ACC112 (cell line): ENCODE results near the gene ARHGEF3.
"Not testable (repeated sequence)": the region's sequence is repeated elsewhere in the genome, so short reads cannot be mapped to it uniquely, and the experiment has no call there.

Experiments used
- H2AFZ ChIP-seq: fragments of 200-600 bp; sonication (generic); one replicate; pipeline ENCODE4 v1.6.0; 2017; ENCODE audit warnings: antibody characterized with exemption, low read length; ENCODE audit not compliant: unreplicated experiment
- H3K27ac ChIP-seq: fragments of 200-600 bp; sonication (generic); 2 replicates; pipeline ENCODE4 v1.5.1; 2014; ENCODE audit warnings: low read depth, mild to moderate bottlenecking, antibody characterized with exemption, low read length, moderate library complexity
- H3K27me3 ChIP-seq: fragments of 200-600 bp; sonication (generic); 2 replicates; pipeline ENCODE4 v1.6.1; 2014; ENCODE audit warnings: mild to moderate bottlenecking, antibody characterized with exemption, low read length, moderate library complexity, mixed read lengths; ENCODE audit not compliant: insufficient read depth
- H3K36me3 ChIP-seq: fragments of 200-600 bp; sonication (generic); 2 replicates; pipeline ENCODE4 v1.6.1; 2016; ENCODE audit warnings: mild to moderate bottlenecking, antibody characterized with exemption, low read length, moderate library complexity, mixed read lengths; ENCODE audit not compliant: insufficient read depth
- H3K4me1 ChIP-seq: fragments of 200-600 bp; sonication (generic); one replicate; pipeline ENCODE4 v1.6.1; 2016; ENCODE audit warnings: low read length, mixed read lengths; ENCODE audit not compliant: insufficient read depth, unreplicated experiment, control insufficient read depth
- H3K4me3 ChIP-seq: fragments of 200-600 bp; sonication (generic); 2 replicates; pipeline ENCODE4 v1.5.1; 2014; ENCODE audit warnings: mild to moderate bottlenecking, low read depth, low read length
- H3K79me2 ChIP-seq: fragments of 200-600 bp; sonication (generic); one replicate; pipeline ENCODE4 v1.6.0; 2016; ENCODE audit warnings: low read length; ENCODE audit not compliant: control insufficient read depth, unreplicated experiment, insufficient read depth

Gene ARHGEF3

GRCh38 chr3:56769116-56769707, 32.5 kb downstream of the ARHGEF3 start:
- no peaks in the 10 kb centered on the region for H3K4me1 ChIP-seq
- H3K36me3 ChIP-seq, result no peaks in the 10 kb centered on the region
- H2AFZ ChIP-seq, result no peak overlapping the region
- no peak overlapping the region for H3K4me3 ChIP-seq
- H3K27me3 ChIP-seq, result no peaks in the 10 kb centered on the region
- no peak overlapping the region for H3K27ac ChIP-seq
- no peaks in the 10 kb centered on the region for H3K79me2 ChIP-seq

- H3K36me3 ChIP-seq, result no peaks in the 10 kb centered on the region
- H2AFZ ChIP-seq, result no peak overlapping the region
- no peak overlapping the region for H3K27ac ChIP-seq
- H3K4me3 ChIP-seq, result no peak overlapping the region
- no peaks in the 10 kb centered on the region for H3K79me2 ChIP-seq
- H3K27me3 ChIP-seq, result no peaks in the 10 kb centered on the region
- no peaks in the 10 kb centered on the region for H3K4me1 ChIP-seq
Measured at GRCh38 chr3:56764904-56765547, 36.7 kb downstream of the ARHGEF3 start.

- no peak overlapping the region for H2AFZ ChIP-seq
- no peaks in the 10 kb centered on the region for H3K27me3 ChIP-seq
- no peaks in the 10 kb centered on the region for H3K36me3 ChIP-seq
- H3K4me3 ChIP-seq, result no peak overlapping the region
- H3K27ac ChIP-seq, result no peak overlapping the region
- no peaks in the 10 kb centered on the region for H3K79me2 ChIP-seq
- no peaks in the 10 kb centered on the region for H3K4me1 ChIP-seq
Measured at GRCh38 chr3:56764184-56764583, 37.6 kb downstream of the ARHGEF3 start.

GRCh38 chr3:56763233-56763632, 38.5 kb downstream of the ARHGEF3 start:
- H3K27me3 ChIP-seq, result no peaks in the 10 kb centered on the region
- H3K4me3 ChIP-seq, result no peak overlapping the region
- H3K79me2 ChIP-seq, result no peaks in the 10 kb centered on the region
- peaks cover 7% of the 10 kb centered on the region for H3K4me1 ChIP-seq
- no peak overlapping the region for H2AFZ ChIP-seq
- no peak overlapping the region for H3K27ac ChIP-seq
- H3K36me3 ChIP-seq, result no peaks in the 10 kb centered on the region

GRCh38 chr3:56762718-56763117, 39.0 kb downstream of the ARHGEF3 start:
- no peak overlapping the region for H3K27ac ChIP-seq
- H3K36me3 ChIP-seq, result no peaks in the 10 kb centered on the region
- no peaks in the 10 kb centered on the region for H3K27me3 ChIP-seq
- no peak overlapping the region for H2AFZ ChIP-seq
- H3K4me1 ChIP-seq, result peaks cover 7% of the 10 kb centered on the region
- H3K79me2 ChIP-seq, result no peaks in the 10 kb centered on the region
- no peak overlapping the region for H3K4me3 ChIP-seq

GRCh38 chr3:56761887-56762651, 39.7 kb downstream of the ARHGEF3 start:
- Histone ChIP-seq H3K4me3 (no peak overlapping the region), H3K36me3 (no peaks in the 10 kb centered on the region), H2AFZ (no peak overlapping the region), H3K79me2 (no peaks in the 10 kb centered on the region), H3K4me1 (peaks cover 7% of the 10 kb centered on the region), H3K27ac (0 out of 2 replicates have a peak overlapping the region, but pooled peaks have one; percentile 6), H3K27me3 (no peaks in the 10 kb centered on the region)

- H3K79me2 ChIP-seq, result no peaks in the 10 kb centered on the region
- peaks cover 11% of the 10 kb centered on the region for H3K4me1 ChIP-seq
- no peak overlapping the region for H3K27ac ChIP-seq
- H2AFZ ChIP-seq, result no peak overlapping the region
- H3K27me3 ChIP-seq, result no peaks in the 10 kb centered on the region
- H3K36me3 ChIP-seq, result no peaks in the 10 kb centered on the region
- H3K4me3 ChIP-seq, result no peak overlapping the region
Measured at GRCh38 chr3:56761023-56761422, 40.7 kb downstream of the ARHGEF3 start.

GRCh38 chr3:56759532-56759931, 42.2 kb downstream of the ARHGEF3 start:
- peaks cover 18% of the 10 kb centered on the region for H3K4me1 ChIP-seq
- no peak overlapping the region for H3K27ac ChIP-seq
- H2AFZ ChIP-seq, result no peak overlapping the region
- no peaks in the 10 kb centered on the region for H3K27me3 ChIP-seq
- no peaks in the 10 kb centered on the region for H3K36me3 ChIP-seq
- H3K79me2 ChIP-seq, result no peaks in the 10 kb centered on the region
- H3K4me3 ChIP-seq, result no peak overlapping the region

GRCh38 chr3:56758539-56758981, 43.2 kb downstream of the ARHGEF3 start:
- H3K79me2 ChIP-seq, result no peaks in the 10 kb centered on the region
- no peaks in the 10 kb centered on the region for H3K36me3 ChIP-seq
- no peaks in the 10 kb centered on the region for H3K27me3 ChIP-seq
- peaks cover 18% of the 10 kb centered on the region for H3K4me1 ChIP-seq
- H3K27ac ChIP-seq, result peak overlapping the region; percentile 57
- peak overlapping the region; percentile 40; the same call in 1 of the 2 replicates for H3K4me3 ChIP-seq
- H2AFZ ChIP-seq, result no peak overlapping the region

- H3K36me3 ChIP-seq, H3K27me3 ChIP-seq, H3K79me2 ChIP-seq, H2AFZ ChIP-seq, H3K4me3 ChIP-seq: not testable (repeated sequence)
- H3K4me1 ChIP-seq, result peaks cover 18% of the 10 kb centered on the region
- H3K27ac ChIP-seq, result peak overlapping the region; percentile 57; the same call in 1 of the 2 replicates
Measured at GRCh38 chr3:56758042-56758441, 43.7 kb downstream of the ARHGEF3 start.
